Activated T-cell treated with anti-CD3 and anti-CD28 coated beads for 24 hours (primary cell): Measurements from ENCODE around the gene HMGCS1.
"Not testable (repeated sequence)": the region's sequence is repeated elsewhere in the genome, so short reads cannot be mapped to it uniquely, and the experiment has no call there.

Experiments used
- DNase-seq: peaks from one replicate; pipeline ENCODE4 v3.0.0-alpha.2; 2020; ENCODE audit warnings: low read depth

The HMGCS1 gene

DNA sequence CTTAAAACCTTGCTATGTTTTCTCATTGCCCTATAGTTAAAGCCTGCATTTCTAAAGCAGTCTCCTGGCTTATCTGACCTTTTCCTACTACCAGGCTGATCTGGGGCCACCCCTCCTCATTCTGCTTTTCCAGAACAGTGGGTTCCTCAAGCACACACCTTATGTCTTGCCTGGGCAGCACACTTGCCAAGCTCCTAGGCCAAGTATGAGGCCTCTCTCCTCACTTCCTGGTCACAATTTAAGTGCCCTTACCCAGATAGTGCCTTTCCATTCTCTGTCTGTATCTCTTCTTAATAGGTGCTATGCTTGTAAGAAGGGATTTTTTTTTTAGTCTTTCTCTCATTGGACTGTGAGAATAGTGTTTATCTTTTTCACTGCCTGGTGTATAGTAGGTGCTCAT lies 39.7 kb downstream of the HMGCS1 start:
- no peak for DNase-seq

DNA sequence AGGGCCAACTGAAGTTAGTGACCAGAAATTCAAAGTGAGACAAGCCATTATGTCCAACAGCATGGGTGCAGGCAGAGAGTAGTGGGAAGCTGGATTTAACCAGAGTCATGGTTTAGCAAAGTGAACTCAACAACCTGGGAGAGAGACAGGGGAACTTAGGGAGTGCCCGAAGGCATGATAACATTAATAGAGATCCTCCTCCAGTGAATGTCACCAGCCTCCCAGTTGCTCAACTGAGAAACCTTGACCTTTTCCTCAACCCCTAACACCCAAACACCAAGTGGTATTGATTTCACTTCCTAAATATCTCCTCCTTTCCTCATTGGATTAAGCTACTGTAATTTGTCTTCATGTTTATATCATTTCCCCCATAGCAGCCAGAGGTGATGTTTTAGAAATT lies 42.6 kb downstream of the HMGCS1 start:
- DNase-seq = no peak

DNA sequence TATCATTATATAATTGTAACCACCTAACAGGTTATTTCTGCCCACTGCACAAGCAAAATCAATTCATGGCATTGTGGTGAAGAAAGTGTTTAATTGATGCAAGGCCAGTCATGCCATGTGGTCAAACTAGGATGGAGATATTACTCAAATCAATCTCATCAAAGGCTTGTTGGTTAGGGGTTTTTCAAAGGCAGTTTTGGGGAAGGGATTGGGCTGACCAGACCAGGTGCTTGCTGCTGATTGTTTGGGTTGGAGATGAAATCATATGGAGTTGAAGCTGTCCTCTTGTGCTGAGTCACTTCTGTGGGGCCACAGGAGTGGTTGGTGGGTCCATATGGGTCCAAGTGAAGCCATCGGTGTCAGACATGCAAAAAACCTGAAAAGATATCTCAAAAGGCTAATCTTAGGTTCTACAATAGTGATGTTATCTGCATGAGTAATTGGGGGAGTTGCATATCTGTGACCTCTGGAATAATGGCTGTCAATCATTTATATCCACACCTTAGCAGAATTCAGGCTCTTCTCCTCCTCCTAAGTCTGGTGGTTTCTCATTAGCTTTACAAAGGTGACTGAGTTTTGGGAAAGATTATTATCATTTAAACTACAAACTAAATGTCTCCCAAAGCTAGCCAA lies 44.9 kb downstream of the HMGCS1 start:
- no peak for DNase-seq

DNA sequence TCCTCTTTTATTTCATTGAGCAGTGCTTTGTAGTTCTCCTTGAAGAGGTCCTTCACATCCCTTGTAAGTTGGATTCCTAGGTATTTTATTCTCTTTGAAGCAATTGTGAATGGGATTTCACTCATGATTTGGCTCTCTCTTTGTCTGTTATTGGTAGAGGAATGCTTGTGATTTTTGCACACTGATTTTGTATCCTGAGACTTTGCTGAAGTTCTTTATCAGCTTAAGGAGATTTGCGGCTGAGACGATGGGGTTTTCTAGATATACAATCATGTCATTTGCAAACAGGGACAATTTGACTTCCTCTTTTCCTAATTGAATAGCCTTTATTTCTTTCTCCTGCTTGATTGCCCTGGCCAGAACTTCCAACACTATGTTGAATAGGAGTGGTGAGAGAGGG lies 50.9 kb downstream of the HMGCS1 start:
- DNase-seq = not testable (repeated sequence)

DNA sequence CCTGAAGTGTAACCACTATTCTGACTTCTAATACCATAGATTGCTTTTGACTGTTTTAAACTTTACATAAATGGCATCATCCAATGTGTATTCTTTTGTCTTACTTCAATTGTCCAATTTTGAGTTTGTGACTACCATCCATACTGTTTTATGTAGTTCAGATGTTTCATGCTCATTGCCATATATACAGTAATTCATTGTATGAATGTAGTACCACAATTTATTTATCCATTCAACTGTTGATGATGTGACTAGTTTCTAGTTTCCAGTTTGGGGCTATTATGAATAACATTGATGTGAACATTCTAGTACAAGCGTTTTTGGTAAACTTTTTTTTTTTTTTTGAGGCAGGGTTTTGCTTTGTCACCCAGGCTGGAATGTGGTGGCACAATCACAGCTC lies 55.1 kb downstream of the HMGCS1 start:
- no peak for DNase-seq

DNA sequence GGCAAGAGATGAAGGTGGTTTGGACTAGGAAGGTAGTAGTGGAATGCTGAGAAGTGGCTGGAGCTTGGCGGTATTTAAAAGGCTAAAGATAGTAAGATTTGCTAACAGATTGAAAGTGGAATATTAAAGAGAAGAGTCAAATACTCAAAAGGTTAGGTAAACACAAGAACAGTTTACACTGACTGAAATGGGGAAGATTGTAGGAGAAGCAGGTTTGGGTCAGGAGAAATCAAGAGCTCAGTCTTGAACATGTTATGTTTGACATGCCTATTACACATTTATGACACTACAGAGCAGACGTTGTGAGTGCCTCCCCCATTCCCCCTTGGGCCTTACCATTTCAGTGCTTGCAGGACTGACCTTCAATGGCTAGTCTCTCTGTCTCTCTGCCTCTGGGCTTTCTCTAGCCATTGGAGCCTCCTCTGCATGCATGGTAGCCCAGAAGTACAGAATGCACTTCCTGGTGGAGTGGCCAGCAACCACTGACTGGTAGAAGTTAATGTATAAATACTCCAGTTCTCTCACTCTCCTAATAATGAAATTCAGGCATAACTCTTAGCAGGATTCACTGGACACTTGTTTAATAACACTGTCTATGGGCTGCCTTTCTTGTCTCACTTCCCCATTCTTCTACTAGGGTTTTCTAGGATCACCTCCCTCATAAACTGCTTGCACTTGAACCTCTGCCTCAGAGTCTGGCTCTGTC lies 56.8 kb downstream of the HMGCS1 start:
- DNase-seq = no peak

DNA sequence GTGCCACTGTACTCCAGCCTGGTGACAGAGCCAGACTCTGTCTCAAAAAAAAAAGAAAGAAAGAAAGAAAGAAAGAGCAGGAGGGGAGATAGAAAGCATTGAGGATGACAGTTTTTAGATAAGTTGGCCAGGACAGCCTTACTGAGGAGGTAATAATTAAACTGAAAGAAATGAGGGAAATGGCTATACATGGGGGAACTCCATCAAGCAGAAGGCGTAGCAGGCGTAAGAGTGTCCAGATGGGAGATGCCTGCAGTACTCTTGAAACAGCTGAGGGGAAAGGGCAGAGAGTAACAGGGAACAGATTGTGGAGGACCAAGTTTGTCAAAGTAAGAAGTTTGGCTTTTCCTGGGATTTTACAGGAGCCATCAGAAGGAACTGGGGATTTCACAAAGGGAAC lies 57.5 kb downstream of the HMGCS1 start:
- DNase-seq = no peak

DNA sequence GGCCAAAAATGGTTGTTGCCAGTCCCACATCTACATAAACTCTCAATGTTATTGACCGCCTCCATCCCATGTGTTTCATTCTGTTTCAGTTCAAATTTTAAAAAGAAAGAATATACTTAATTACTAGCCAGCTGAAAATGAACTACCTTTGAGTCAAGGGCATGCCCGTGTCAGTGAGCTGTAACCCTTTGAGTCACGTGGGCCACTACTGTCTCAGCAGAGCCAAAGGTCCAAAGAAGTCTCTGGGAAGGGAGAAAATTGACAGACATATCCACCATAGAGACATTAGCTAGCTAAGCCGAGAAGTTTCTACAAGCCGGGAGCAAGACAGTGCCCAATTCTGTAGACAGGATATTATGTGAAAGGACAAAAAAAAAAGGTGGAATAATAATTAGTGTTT lies 61.5 kb downstream of the HMGCS1 start:
- no peak for DNase-seq

DNA sequence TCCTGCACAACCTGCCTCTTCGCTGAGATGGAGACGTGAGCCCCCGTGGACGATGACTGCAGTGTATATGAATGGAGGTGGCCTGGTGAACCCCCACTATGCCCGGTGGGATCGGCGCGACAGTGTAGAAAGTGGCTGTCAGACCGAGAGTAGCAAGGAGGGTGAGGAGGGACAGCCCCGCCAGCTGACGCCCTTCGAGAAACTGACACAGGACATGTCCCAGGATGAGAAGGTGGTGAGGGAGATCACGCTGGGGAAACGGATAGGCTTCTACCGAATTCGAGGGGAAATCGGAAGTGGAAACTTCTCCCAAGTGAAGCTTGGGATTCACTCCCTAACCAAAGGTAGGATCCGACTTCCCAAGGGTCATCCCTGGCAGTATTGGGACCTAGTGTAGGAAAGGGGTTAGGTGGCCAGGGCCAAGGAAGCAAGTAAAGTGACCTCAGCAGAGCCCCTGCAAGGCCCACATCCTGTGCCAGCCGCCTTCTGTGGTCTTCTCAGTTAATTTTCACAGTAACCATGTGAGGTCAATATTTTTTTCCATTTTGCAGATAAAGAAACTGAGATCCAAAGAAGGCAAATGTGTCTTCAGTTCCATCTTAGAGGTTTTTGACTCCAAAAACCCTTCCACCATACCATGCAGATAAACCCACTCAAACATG lies 67.4 kb downstream of the HMGCS1 start:
- no peak for DNase-seq

DNA sequence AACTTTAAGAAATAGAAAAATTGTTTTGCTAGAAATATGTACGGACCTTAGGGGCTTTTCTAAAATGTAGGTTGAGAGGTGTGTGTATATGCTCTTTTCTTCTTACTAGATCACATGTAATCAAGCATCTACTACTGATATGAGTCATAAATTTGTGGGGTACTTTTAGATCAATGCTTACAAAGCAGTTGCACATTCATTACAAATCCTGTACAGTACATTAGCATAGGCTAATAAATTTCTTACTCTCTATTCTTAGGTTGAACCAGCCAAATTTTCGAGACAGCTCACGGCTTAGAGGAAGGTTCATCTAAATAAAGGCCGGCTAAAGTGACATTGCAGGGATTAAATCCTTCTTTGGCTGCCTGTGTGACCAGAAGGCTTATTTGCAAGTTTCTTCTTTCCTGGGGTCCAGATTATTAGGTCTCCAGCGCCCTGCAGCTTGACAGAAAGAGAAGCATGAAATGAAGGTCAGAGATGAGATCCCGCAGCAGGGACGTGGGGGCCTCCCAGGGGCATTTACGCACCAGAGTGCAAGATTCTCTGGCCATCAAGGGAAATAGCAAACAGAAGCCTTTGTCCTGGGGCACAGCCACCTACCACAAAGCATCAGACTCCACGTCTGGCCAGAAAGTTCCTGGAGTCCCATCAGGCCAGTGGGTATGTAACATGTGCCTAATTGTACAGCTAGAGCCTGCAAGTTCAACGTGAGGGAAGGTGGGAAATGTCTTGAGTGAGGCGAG lies 68.2 kb downstream of the HMGCS1 start:
- no peak for DNase-seq

DNA sequence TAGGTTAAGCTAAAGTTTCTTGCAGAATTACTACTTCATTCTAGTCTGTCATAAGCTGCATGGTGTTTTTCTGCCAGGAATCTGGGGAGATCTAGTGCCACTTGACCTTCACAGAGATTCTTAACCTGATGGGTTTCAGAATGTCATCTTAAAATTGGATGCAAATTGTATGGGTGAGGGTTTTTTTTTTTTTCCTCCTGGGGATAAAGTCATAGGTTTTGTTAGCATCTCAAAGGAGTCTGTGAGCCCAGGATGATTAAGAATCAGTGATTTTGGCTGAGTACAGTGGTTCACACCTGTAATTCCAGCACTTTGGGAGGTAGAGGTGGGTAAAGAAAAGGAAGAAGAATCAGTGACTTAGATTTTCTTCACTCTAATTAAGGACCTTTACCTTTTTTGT lies 69.9 kb downstream of the HMGCS1 start:
- no peak for DNase-seq

DNA sequence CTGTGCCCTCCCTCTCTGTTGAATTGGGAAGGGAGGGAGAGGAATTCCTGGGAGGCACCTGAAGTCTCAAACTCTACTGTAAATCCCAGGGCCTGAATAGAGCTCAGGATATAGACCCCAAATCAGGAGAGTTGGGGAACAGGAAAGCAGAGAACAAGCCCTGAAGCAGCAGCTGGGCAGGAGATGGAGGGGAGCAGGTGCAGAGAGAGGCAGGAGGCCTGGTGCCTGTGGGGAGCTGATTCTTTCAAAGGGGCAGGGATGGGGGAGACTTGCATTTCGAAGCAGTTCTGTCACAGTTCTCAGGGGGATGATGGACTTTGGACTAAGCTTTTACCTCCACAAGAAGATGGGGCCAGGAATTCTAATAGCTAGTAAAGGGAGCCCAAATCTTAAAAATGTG lies 71.0 kb downstream of the HMGCS1 start:
- DNase-seq = no peak
